NCI-H1436 (cell line): Measurements from ENCODE around the gene TUBGCP6.
A peak's percentile ranks its signal among the peaks of the same experiment; 100 is the strongest.

Experiments used
- DNase-seq: peaks from one replicate; lab custom pipeline; 2025; lab: John Stamatoyannopoulos, UW

The TUBGCP6 gene

DNA sequence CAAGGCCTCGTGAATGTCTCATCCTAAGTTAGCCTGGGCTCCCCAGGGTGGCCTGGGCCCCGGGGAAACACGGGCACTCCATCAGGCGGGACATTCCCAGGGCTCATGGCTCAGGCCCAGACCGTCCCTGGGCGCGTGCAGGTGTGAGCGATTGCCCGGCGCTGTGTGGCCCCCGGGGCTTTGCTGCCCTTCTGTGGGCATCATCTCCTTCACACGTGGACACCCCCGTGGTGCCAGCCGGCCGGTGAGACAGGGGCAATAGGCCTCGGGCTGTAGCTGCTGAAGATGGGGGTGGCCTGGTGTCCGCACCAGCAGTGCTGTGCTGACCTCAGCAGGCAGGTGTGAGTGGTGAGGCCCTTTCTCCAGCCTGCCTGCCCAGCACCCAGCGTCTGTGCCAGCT is 48.6 kb downstream of the TUBGCP6 start:
- no peak for DNase-seq

DNA sequence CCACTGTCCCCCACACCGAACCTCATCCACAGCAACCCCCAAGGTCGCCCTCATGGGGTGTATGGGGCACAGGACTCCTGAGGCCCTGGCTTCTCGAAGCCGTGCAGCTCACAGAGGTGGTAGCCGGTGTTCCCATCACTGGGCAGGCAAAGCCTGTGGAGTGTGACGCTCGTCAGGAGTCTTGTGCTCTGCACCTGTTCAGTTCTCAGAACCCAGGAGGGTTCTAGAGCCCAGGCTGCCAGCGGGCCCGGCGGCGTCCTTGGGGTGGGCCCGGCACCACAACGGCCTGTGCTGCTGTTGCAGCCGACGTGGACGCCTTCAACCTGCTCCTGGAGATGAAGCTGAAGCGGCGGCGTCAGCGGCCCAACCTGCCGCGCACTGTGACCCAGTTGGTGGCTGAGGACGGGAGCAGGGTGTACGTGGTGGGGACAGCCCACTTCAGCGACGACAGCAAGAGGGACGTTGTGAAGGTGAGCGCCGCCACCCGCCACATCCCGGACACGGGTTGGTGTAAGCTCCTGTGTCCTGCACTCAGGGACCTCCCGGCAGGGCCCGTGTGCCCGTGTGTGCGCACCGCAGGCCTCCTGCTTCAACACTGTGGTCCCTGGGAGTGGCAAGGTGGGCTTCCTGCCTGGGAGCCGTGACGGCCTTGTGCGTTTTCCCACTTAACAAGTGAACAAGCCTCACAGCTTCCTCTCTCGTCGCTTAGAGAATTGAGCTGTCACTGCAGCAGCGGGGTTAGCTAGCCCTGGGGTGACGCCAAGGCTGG is 50.6 kb downstream of the TUBGCP6 start:
- DNase-seq, result no peak

DNA sequence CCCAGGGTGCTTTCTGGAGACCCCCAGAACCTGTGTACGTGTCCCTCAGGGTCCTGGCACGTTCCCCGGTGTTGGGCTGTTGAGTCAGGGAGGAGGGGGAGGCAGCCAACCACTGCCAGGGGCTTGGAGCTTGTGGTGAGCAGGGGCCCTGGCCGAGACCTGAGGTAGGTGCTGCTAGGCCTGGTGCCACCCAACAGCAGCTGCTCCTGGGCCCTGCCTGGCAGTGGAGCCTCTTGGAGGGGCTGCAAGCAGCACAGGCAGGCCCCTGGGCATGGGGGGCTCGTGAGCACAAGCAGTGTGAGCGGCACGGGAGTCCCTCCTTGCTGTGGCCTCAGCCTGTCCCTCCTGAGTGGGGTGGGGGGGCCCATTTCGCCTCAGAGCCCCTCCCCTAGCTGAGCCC is 51.2 kb downstream of the TUBGCP6 start:
- no peak for DNase-seq

DNA sequence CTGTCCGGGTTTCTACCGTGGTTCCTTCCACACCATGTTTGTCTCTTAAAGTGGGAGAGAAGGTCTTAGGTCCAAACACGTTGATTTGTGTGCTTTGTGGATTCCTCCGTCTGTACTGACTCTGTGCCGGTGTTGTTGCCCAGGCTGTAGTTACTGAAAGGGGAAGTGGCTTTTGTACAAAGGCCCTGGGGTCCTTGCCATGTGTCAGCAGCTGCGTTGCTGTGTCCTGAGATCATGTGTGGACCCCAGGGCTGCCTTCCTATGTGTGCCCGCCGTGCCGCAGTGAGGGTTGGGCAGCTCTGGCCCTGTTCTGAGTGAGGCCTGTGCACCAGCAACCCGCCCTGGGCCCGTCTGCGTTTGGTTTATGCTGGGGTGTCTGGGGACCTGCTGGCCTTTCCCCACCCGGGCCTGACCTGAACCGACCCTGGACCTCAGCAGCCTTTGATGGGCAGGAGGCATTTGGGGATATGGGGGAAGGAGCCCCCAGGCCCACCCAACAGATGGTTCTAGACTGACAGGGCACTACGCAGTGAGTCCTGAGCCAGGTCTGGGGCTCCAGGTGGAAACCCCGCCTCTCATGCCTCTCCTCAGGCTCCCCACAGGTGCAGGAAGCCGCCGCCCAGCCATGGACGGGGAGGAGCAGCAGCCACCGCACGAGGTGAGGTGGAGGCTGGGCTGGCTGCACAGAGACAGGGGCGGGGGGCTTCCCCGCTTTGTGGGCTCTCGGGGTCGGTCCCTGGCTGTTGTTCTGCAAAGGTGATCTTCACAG is 52.2 kb downstream of the TUBGCP6 start:
- DNase-seq, result no peak

DNA sequence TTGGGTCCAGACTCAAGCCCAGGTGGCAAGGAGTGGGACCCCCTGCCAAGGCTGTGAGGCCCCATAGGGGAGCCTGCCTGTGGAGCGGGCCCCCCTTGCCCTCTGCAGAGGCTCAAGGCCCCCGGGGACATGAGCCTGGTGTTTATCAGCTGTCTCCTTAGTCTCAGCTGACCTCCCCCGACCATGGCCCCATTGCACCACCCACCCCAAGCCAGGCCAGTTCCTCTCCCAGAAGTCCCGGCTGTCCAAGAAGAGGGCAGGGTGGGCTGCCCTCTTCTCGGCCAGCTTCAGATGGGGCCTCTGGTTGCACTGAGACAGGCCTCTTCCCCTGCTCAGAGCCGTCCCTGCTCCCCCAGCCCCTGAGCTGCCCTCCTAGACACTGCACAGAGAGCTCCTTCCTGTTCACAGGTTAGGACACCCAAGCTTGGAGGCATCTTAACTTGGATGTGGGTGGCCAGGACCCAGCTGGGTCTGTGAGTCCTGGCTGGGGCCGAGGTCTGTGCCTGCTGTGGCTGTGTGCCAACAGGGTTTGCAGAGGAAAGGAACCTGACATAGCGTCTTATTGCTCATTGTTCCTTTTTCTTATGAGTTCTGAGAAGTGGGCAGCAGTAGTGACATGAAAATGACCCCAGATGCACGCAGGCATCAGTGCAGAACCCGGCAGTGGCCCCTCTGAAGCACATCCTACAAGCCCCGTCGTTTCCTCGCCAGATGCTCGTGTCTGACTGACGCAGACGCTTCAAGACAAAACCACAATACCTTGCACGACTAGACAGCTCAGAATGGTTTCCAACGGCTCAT is 53.7 kb downstream of the TUBGCP6 start:
- no peak for DNase-seq

DNA sequence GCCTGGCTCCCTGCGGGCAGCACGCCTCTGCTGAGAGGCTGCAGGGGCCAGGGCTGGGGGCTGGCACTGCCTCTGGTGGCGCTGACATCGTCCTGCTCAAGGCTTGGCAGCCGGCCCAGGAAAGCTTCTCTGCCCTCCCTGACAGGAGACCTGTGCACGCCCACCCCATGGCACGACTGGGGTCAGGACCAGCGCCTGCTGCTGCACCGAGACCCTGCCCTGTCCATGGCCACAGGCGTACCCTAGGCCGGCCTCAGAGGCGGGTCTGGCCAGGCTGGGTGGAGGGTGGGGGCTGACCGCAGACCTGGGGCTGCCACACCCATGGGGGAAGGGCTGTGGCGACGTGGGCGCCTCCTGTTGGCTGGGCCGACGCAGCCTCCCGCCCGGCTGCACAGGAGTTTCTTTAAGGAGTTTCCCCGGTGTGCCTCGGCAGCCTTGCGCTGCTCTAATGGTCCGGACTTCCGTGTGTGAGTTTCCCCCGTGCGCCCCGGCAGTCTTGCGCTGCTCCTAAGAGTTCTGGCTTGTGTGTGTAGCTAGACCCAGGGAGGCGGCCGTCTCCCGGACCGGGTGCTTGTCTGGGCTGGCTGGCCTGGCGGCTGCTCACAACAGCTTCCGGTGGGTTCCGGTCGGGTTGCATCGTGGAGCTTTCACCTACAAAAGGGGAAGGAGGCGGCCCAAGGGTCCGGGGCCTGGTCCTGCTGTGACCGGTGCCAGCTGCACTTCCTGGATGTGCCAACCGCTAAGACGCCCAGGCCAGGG is 54.5 kb downstream of the TUBGCP6 start:
- peak; percentile 40 for DNase-seq

DNA sequence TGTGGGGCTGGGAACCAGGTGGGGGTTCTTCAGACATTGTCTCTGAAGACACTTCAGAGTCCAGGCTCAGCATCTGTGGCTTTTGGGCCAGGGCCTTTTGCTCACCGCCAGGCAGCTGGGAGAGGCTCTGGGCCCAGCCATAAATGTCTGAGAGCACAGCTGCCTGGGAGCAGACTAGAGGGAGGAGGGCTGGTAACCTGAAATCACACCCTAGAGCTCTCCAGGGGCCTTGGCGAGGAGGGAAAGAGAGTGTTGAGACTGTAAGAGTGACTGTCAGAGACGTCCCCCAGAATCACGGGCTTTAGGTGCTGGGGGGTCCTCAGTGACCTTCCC is 55.0 kb downstream of the TUBGCP6 start:
- no peak for DNase-seq

DNA sequence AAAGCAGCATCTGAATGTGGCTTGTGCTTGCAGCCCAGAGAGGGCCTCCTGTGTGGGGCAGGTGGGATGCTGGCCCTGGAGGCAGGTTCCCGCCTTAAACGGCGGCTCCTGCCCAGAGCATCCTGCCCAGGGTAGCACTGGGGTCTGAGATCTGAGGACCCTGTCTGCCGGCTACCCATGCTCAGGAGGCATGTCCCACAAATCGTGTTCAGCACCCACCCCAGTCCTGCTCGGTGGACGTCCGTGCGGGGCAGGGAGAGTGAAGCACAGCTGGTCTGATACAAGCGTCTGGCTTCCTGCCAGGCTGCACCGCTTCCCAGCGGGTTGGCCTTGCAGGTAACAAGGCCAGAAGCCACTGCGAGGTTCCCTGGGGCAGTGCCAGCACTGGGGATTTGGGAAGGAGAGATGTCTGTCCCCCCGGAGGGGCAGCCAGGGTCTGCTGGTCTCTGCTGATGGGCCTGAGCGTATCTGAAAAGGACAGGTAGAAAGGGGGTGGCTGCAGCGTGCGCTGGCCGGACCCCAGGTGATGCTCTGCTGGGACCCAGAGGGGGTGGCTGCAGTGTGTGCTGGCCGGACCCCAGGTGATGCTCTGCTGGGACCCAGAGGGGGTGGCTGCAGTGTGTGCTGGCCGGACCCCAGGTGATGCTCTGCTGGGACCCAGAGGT is 55.5 kb downstream of the TUBGCP6 start:
- no peak for DNase-seq

DNA sequence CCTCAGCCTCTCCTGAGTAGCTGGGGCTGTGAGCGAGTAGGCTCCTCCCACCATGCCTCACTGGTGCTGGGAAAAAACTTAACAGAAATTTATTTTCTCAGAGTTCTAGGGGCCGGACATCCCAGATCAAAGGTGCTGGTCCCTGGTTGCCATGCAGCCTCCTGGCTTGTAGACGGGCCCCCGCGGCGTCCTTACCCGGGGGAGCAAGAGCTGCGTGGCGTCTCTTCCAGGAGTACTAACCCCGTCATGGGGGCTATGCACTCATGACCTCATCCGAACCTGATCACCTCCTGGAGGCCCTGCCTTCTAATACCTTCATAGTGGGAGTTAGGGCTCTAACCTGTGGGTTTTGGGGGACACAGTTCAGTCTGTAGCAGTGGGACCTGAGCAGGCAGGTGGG is 56.5 kb downstream of the TUBGCP6 start:
- no peak for DNase-seq

DNA sequence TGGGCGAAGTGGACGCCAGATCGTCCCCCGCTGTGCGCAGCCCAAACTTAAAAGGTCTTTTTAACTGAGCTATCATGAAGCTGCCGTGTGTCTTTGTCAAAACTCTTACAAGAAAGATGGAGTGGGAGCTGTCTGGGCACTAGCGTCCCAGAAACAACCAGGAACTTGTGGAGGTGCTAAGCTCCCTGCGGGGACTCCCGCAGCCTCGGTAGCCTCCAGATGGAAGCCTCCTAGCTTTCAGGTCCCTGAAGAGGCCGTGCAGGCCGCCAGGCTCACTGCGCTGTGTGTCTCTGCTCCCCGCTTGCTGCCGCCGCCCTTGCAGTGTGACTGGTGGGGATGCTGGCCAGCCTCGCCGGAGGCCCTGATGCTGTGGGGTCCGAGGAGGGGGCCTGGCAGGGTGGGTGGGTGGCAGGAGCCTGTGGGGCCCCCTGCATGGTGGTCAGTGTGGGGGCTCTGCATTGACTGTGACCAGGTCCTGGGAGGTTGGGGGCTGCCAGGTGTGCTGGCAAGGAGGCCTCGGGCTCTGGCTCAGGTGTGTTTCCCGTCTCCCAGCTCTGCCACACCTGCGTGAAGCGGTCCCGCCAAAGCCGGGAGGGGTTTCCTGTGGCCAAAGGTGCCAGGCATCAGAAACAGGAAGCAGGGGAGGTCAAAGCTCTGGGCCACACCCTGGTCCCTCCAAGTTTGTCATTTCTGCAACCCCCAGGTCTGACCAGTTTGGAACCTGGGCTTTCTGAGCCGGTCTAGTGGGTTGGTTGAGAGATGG is 57.9 kb downstream of the TUBGCP6 start:
- DNase-seq, result no peak

DNA sequence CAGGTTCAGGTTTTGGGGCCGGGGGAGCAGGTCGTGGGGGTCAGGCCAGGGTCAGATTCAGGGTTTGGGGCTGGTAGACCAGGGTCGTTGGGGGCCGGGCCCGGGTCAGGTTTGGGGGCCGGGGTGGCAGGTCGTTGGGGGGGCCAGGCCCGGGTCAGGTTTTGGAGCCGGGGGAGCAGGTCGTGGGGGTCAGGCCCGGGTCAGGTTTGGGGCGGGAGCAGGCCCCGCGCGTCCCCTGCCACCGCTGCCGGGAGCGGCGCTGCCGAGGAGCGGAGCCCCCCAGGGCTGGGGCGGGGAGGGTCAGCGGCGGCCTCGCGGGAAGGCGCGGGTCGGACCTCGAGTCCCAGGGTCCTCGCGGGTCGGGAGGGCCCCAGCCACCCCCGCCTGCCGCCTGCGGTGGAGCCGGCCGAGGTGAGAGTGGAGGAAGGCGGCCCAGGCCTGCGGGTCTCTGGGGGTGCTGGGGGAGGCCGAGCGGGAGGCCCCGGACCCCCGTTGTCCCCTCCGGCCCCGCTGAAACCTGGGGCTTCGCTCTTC is 58.6 kb downstream of the TUBGCP6 start:
- no peak for DNase-seq

DNA sequence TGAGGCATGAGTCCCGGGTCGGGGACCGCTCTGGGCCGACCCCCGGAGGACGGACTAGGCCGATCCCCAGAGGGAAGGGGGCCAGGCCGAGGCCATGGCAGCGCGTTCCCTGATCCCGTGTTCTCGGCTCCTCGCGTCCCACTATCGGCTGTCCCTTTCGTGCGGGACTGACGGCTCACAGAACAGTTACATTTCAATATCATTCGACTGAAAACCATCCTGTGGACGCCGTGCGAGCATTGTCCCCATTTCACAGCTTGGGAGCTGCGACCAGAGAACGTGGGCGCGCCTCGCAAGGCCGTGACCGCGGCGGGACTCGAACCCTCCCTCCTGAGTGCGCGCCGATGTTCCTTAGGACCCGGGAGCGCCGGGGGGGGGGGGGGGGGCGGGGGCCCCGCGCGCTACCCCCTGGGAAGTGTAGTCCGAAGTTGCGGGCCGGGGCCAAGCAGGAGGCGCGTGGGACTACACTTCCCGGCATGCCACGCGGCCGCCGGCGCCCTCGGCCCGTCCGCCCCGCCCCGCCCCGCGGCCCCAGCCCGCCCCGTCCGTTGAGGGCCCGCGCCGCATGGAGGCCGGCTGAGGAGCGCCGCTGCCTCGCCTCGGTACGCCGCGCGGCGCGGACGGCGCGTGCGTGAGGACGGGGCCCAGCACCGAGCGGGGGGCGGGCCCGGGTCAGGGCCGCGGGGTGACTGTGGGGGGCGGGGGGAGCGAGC is 59.3 kb downstream of the TUBGCP6 start, which contains the start of gene TRABD:
Gene TRABD (plus strand): TSS at position 539 of the 713 bp plus-strand sequence. CDS start 7,148 bp downstream, outside the sequence.
- peak; percentile 89 for DNase-seq

DNA sequence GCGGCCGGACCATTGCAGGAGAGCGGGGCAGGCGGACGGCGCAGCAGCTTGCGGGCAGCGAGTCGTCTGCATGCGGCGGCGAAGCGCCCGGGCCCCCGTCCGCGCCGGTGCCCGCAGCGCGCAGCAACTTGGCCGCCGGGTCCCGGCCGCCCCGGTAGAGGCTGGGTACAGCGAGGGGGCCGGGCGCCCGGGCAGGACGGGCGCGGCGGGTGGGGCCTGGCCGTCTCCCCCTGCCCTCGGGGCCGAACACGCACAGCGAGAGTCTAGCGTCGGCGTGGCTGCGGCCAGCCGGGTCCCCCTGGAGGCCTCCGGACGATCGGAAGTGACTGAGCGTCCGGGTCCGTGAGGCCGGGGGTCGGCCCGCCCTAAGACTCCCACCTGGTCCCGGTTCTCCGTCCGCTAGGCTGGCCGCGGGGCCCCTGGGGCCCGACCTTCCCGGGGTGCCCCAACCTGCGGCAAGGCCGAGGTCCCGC is 59.9 kb downstream of the TUBGCP6 start:
- DNase-seq, result no peak

DNA sequence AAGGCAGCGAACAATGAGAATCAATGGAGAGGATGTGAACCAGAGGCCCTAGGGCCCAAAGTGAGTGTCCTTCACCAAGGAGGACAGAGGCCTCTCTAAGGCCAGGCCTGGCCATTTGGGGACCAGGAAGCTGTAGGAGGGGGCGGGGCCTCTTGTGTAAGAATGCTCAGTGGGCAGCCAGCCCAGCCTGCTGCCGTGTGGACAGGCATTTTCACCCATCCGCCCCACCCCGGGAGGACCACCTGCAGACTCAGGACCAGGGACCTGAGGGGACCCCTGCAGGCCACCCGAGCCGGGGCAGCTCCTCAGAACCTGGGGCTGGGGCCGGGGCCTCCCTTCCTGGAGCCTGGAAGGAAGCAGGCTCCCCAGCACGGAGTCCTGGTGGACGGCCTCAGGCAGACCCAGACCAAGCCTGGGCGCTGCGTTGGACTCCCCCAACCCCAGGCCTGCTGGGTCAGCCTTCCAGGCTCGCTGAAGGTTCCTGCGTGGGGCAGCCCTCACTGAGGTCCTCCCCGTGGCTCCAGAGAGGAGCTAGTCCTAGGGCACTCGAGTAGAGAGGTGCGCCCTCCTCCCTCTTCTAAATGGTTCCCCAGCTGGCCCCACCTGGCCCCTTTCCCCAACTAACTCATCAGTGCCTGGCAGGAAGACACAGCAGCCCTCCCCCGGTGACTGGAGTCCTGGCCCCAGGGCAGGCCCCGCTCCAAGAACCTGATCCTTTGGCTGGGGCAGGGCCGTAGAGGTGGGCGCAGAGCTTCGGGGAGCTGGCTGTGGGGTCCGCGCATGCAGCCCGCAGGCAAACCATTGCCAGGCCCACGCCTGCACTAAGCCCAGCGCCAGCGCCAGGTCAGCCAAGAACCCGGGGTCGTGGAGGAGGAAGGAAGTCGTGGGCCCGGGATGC is 60.6 kb downstream of the TUBGCP6 start:
- no peak for DNase-seq

DNA sequence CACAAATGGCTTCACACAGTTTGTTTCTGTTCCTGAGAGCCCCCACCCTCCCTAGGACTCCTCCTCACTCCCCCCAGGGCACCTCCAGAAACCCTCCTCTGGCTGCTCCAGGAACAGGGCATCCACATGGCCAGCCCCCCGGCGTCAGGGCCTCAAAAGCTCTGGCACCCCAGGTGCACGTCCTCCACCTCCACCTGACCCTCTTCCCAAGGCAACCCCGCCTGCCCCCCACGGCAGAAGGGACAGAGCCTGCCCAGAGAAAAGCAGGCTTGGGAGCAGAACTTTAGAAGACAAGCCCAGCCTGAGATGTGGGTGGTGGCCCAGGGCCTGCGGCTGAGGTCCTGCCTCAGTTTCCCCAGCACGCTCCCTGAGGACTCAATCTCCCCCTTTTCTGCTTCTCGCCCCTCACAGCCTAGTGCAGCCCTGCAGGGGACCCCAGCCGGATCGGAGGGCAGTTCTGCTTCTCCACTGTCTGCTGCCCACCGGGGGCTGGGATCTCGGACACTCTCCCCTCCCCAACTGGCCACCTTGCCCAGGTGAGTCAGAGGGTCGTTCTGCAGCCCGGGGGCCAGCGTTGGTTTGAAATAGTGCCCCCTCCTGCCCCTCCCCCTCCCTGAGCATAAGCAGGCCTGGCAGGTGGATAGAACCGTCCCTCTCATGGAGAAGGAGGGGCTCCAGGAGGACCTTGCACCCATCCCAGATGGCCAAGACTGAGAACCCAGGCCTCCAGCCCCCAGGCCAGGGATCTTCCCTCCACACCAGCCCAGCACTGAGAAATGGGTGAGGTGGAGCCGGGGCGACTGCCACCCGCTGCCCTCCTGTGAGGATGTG is 61.5 kb downstream of the TUBGCP6 start:
- no peak for DNase-seq

DNA sequence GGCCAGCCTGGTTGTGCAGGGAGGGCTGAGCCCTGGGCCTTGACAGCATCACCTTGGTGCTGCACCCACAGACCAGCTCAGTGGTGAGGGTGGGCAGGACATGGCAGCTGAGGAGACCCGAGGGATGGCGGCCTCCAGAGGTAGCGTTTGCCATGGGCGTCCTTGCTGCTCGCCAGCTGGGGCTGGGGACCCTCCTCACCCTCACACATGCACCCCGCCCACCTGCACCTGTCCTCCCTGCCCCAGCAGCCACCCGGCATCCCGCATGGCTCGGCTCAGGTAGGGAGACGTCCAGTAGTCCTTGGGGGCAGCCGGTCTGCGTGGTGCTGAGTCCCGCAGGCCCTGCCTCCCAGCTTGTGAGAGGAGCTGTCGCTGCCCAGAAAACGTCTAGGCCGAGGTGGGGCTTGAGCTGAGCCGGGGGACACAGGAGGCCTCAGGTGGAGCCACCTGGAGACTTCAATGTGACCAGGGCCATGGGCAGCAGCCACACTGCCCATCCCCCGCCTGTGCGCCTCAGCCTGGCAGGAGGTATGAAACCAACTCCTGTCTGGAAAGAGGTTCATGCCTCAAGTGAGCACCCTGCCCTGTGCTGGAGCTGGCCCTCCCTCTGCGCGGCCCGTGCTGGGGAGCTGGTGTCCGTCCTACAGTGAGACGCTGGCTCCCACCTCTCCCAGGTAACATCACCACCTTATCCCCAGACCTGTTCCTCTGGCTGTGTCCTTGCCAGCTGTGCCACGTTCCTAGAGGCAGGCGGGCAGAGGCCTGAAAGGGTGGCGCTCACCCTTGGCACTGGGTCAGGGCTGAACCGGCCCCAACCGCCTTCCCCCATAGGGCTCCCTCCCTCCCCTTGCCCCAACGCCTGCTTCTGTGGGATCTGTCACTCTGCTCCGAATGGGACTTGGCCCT is 62.4 kb downstream of the TUBGCP6 start:
- no peak for DNase-seq
